T-helper 2 cell treated with Interferon-gamma antibody and Interleukin-4, amounts not matched to agents 100 ng/mL and 5 ng/mL, for 36 hours (primary cell): ENCODE measurements around the gene NLRC3. TPM values are rescaled to one million over a fixed set of nuclear protein-coding genes. Genes with fewer than 3 reads are reported as not detected.

Experiments used
- total RNA-seq: library from RNA; stranded (reverse); gene quantifications from 2 replicates; pipeline ENCODE4 v1.2.3, GENCODE V29; 2022

The NLRC3 gene
- total RNA-seq, 1 donor from 2014 or later = 89.9 TPM

Other genes starting within 250 kb of the NLRC3 start
- gene OR2C1, start 221.5 kb downstream of the NLRC3 start, total RNA-seq = not detected in 2 replicates
- gene ZSCAN32, start 176.4 kb downstream of the NLRC3 start, total RNA-seq = 19.8 and 19.9 TPM in 2 replicates
- gene ZNF174, start 176.2 kb downstream of the NLRC3 start, total RNA-seq = 11.3 and 11.7 TPM in 2 replicates
- gene ZNF597, start 133.9 kb downstream of the NLRC3 start, total RNA-seq = 2.2 and 2.4 TPM in 2 replicates
- 43.8 and 54.0 TPM in 2 replicates for gene NAA60, start 133.7 kb downstream of the NLRC3 start, total RNA-seq
- gene C16orf90, start 81.9 kb downstream of the NLRC3 start, total RNA-seq = not detected in 2 replicates
- 25.0 and 26.2 TPM in 2 replicates for gene CLUAP1, start 76.4 kb downstream of the NLRC3 start, total RNA-seq
- gene SLX4, start 34.2 kb upstream of the NLRC3 start, total RNA-seq = 12.4 and 13.9 TPM in 2 replicates
- gene DNASE1, start 77.3 kb upstream of the NLRC3 start, total RNA-seq = 34.4 and 35.1 TPM in 2 replicates
- 132 and 134 TPM in 2 replicates for gene TRAP1, start 140.1 kb upstream of the NLRC3 start, total RNA-seq